NB4 (cell line): ENCODE measurements around the gene SLC28A3.

Experiments
- DNase-seq: peaks from one replicate; pipeline ENCODE4 v3.0.0; 2010; ENCODE audit warnings: low read depth
- H3K4me3 ChIP-seq: one replicate; pipeline ENCODE4 v1.5.1; 2011; ENCODE audit warnings: mild to moderate bottlenecking, low read depth, low read length, moderate library complexity
- MAX ChIP-seq: IDR thresholded peaks from 2 replicates; pipeline ENCODE4 v1.6.1; 2011; ENCODE audit warnings: low read depth, low read length
- MYC ChIP-seq: IDR thresholded peaks from 2 replicates; pipeline ENCODE4 v1.6.1; 2011; ENCODE audit warnings: low read depth, low read length
- POLR2A ChIP-seq: IDR thresholded peaks from 2 replicates; pipeline ENCODE4 v1.6.1; 2011; ENCODE audit warnings: mild to moderate bottlenecking; ENCODE audit not compliant: insufficient read length; ENCODE audit errors: extremely low read depth
- TF ChIP-seq, protein P1 (sequence below): IDR thresholded peaks from one replicate; pipeline ENCODE4 v1.5.1; 2012; ENCODE audit warnings: low read depth, low read length

The SLC28A3 gene

GRCh38 chr9:84357275-84357674 lies 16.7 kb upstream of the SLC28A3 start:
- TF ChIP-seq MAX: no peak
- no peak for TF ChIP-seq POLR2A
- TF ChIP-seq, protein P1, sequence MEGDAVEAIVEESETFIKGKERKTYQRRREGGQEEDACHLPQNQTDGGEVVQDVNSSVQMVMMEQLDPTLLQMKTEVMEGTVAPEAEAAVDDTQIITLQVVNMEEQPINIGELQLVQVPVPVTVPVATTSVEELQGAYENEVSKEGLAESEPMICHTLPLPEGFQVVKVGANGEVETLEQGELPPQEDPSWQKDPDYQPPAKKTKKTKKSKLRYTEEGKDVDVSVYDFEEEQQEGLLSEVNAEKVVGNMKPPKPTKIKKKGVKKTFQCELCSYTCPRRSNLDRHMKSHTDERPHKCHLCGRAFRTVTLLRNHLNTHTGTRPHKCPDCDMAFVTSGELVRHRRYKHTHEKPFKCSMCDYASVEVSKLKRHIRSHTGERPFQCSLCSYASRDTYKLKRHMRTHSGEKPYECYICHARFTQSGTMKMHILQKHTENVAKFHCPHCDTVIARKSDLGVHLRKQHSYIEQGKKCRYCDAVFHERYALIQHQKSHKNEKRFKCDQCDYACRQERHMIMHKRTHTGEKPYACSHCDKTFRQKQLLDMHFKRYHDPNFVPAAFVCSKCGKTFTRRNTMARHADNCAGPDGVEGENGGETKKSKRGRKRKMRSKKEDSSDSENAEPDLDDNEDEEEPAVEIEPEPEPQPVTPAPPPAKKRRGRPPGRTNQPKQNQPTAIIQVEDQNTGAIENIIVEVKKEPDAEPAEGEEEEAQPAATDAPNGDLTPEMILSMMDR: no peak
- TF ChIP-seq MYC: no peak
- no peak overlapping the region for H3K4me3 ChIP-seq
- DNase-seq: no peak

DNA sequence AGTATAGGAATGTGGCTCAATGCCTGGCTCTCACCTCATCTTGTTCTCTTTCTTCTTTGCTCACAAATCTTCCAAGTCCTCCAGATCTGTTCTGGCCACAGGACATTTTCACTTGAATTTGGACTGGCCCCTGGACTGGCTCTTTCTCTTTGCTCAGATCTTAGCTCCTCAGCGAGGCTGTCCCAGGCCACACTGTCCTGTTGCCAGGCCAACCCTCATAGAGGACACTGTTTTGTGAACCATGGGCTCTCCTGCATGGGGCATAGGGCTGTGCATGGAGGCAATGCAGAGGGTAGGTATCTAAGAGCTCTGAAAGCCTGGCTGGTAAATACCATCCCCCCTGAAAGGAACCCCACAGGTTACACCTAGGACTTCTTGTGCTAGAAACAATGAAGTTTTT lies 13.5 kb upstream of the SLC28A3 start:
- no peak for DNase-seq
- H3K4me3 ChIP-seq: no peak overlapping the region
- TF ChIP-seq, protein P1: no peak
- TF ChIP-seq MAX: no peak
- no peak for TF ChIP-seq POLR2A
- TF ChIP-seq MYC: no peak

- DNase-seq: no peak
- TF ChIP-seq MAX (no peak), POLR2A (no peak), MYC (no peak)
- TF ChIP-seq, protein P1: no peak
- no peak overlapping the region for H3K4me3 ChIP-seq
Observed at GRCh38 chr9:84349671-84350070, 9.1 kb upstream of the SLC28A3 start.

GRCh38 chr9:84343111-84343521 lies 2.6 kb upstream of the SLC28A3 start:
- TF ChIP-seq MYC (no peak), MAX (no peak), POLR2A (no peak)
- TF ChIP-seq, protein P1: no peak

DNA sequence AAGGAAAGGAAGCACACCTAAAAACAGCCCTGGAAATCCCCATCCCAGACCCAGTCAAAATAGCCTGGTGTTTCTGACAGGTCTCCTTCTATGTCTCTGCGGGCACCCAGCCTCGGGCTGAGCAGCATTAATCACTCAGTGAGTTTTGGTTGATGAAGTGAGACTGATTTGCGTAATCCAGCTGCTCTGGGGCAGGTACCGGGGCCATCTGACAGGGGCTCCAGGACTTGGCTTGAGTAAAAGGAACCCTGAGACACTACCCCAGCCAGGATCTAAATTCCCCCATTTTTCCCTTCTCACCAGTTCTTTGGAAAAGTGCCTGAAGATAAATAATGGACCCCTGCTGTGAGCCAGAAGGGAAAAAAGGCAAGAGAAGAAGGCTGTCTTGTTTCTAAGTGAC lies 596 bp downstream of the SLC28A3 start:
- DNase-seq: no peak
- TF ChIP-seq, protein P1: no peak
- no peak overlapping the region for H3K4me3 ChIP-seq

More at GRCh38 chr9:84343111-84343521, 2.6 kb upstream of the SLC28A3 start:
- DNase-seq: no peak
- no peak overlapping the region for H3K4me3 ChIP-seq

DNA sequence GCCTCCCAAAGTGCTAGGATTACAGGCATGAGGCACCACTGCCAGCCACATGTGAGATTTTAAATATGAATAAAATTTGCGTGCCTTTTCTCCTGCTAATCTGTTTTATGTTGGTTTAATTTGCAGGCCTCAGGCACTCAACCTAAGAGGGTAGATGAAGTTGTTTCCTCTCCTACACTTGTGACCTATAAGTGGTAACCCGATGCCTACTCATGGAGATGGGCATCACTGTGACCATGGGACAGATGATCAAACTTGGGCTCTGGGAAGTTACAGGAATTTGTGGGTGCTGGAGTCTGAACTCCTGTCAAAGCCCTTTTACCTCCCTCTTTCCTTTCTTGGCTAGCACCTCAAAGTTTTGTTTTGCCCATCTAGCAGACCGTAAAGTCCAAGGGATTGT lies 1.1 kb downstream of the SLC28A3 start:
- TF ChIP-seq MAX (no peak), POLR2A (no peak), MYC (no peak)
- TF ChIP-seq, protein P1: no peak
- DNase-seq: no peak
- no peak overlapping the region for H3K4me3 ChIP-seq
